Pancreas (tissue), 10 donors: Measurements from ENCODE around the gene ZNF423. TPM values are rescaled to one million over a fixed set of nuclear protein-coding genes. Genes with fewer than 3 reads are reported as not detected.
A peak's percentile ranks its signal among the peaks of the same experiment; 100 is the strongest.

ENCODE experiments used
- ATAC-seq, 4 donors: fragments of 200-7000 bp; cut with Tn5 transposase; one replicate each; pipeline versions ENCODE4 v1.8.0 to v1.9.1; 2020; ENCODE audit warnings: mild to moderate bottlenecking in 4 of 4, moderate library complexity in 4 of 4
- DNase-seq, 6 donors: peaks; one replicate each; pipeline ENCODE4 v3.0.0-alpha.2; 2020
- FAIRE-seq: peaks from 2 replicates; lab custom pipeline; 2012; peaks lifted over from hg19 to GRCh38; lab: Jason Lieb, UNC
- H3K27ac ChIP-seq, 4 donors: fragments of 200-600 bp; sonication (generic); 1 replicate in 3 of 4; 2 replicates in 1 of 4; pipeline versions ENCODE4 v1.5.0 to v1.8.0; 2020
- H3K27me3 ChIP-seq, 4 donors: fragments of 200-600 bp; one replicate each; pipeline ENCODE4 v1.8.0; 2021
- H3K36me3 ChIP-seq, 3 donors: fragments of 200-600 bp; sonication (generic) in 1 of 3; one replicate each; pipeline versions ENCODE4 v1.5.0 to v1.8.0; 2020 to 2021
- H3K4me1 ChIP-seq, 3 donors: fragments of 200-600 bp; one replicate each; pipeline ENCODE4 v1.8.0; 2021
- H3K4me3 ChIP-seq, 4 donors: fragments of 200-600 bp; sonication (generic) in 2 of 4; one replicate each; pipeline versions ENCODE4 v1.5.0 to v1.8.0; 2020 to 2021
- H3K9me3 ChIP-seq, 4 donors: fragments of 200-600 bp; one replicate each; pipeline ENCODE4 v1.8.0; 2021
- WGBS, 2 donors: extraction: QIAGEN DNeasy Blood & Tissue Kit; methylation state at CpG; one replicate each; pipeline ENCODE4 v1.1.7; 2013; 5-methylcytosine and 5-hydroxymethylcytosine counted together
- intact Hi-C, 3 donors: fragments of 100-400 bp; cut with DNase I; formaldehyde crosslinking; loops; one replicate each; pipeline versions ENCODE4 v1.11.1 to v1.14.2; 2022
- polyA plus RNA-seq, 2 donors: library from polyadenylated mRNA; stranded (reverse); fragments of 200-250 nt; gene quantifications; one replicate each; pipeline ENCODE4 v1.2.3, GENCODE V29; 2013
- total RNA-seq, 6 donors: library from RNA; stranded (reverse); fragmentation: NEBNext Ultra II Directional in 4 of 6; extraction: Animal tissue kit (Norgen Biotek cat#: 25700) in 4 of 6; gene quantifications; one replicate each; pipeline versions ENCODE4 v1.2.1 to v1.2.4, GENCODE V29; 2021 to 2023
- TF ChIP-seq, protein P1 (sequence below), 4 donors: fragments of 200-600 bp; sonication (generic) in 3 of 4; IDR thresholded peaks; one replicate each; pipeline versions ENCODE4 v1.5.0 to v1.8.0; 2021; ENCODE audit warnings: antibody characterized with exemption in 4 of 4
- donor health status: healthy with polysubstance abuse.
- donor health status: DM: no; HTN: no; CAD: no; lungs with moderate emphysema.
- donor health status: DM: no; HTN: no; CAD: no.
- donor health status: control.
- donor health status: control.
- donor health status: Bipolar disorder and iron deficiency.
- donor health status: DM: yes; HTN: yes; CAD: no.
- donor health status: DM: no; HTN: no; CAD: no.
- donor health status: DM: no; HTN: no; CAD: no.
- donor health status: DM: yes; HTN: yes; CAD: no.

ZNF423 gene
- total and polyA plus RNA-seq, 8 donors = 0.61 to 5.1 (median 3.0) TPM

DNA sequence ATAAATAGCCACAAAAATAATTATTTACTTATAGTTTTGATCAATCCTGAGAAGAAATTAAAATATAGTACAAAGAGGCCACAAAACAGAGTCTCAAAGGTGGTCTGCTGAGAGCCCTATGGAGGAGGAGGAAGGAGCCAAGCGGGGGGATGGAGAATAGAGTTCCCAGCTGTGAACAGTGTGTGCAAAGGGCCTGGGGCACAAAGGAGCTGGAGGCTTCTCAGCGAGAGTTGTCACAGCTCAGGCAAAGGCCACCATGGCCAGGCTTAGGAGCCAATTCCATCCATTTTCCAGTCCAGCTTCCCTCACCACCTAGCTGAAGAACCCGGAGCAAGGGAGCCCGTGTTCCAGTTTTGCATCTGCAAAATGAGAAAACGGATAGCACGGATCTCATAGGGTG, 5.4 kb upstream of the ZNF423 start:
- Histone ChIP-seq H3K27ac (no peak overlapping the region), H3K9me3 (no peaks in the 10 kb centered on the region), H3K4me3 (no peak overlapping the region), H3K27me3 (no peaks in the 10 kb centered on the region), H3K36me3 (no peaks in the 10 kb centered on the region), H3K4me1 (no peaks in the 10 kb centered on the region)
- 93 to 96% methylated on average over 6 of the region's 6 CpGs for WGBS, 2 donors
- TF ChIP-seq, protein P1, sequence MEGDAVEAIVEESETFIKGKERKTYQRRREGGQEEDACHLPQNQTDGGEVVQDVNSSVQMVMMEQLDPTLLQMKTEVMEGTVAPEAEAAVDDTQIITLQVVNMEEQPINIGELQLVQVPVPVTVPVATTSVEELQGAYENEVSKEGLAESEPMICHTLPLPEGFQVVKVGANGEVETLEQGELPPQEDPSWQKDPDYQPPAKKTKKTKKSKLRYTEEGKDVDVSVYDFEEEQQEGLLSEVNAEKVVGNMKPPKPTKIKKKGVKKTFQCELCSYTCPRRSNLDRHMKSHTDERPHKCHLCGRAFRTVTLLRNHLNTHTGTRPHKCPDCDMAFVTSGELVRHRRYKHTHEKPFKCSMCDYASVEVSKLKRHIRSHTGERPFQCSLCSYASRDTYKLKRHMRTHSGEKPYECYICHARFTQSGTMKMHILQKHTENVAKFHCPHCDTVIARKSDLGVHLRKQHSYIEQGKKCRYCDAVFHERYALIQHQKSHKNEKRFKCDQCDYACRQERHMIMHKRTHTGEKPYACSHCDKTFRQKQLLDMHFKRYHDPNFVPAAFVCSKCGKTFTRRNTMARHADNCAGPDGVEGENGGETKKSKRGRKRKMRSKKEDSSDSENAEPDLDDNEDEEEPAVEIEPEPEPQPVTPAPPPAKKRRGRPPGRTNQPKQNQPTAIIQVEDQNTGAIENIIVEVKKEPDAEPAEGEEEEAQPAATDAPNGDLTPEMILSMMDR (IDR thresholded peaks at IDR 0.05) = no peak
- DNase-seq = no peak
- intact Hi-C loops = no loop called here
- no peak for ATAC-seq
- FAIRE-seq = no peak

DNA sequence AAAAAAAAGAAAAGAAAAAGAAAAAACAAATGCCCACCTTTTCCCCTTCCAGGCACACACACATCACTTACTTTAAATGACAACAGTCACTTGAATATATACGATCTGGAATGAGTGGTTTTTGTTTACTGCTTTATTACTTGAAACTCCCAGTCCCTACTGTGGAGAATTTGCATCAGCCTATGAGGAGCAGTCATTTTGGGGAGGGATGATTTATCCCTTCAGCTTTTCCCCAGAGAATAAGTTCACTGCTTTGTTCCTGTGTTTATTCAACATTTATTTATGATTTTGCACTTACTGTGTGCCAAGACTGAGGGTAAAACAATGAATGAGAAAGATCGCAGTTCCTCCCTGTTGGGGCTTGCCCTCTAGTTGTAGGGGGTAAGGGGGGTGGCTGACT, 4.7 kb upstream of the ZNF423 start:
- Histone ChIP-seq H3K4me3 (no peak overlapping the region), H3K27me3 (no peaks in the 10 kb centered on the region), H3K4me1 (no peaks in the 10 kb centered on the region), H3K27ac (no peak overlapping the region), H3K9me3 (no peaks in the 10 kb centered on the region), H3K36me3 (no peaks in the 10 kb centered on the region)
- 59 to 69% methylated on average over 2 of the region's 2 CpGs for WGBS, 2 donors
- intact Hi-C loops = no loop called here
- ATAC-seq (no peak), DNase-seq (no peak), FAIRE-seq (no peak)
- TF ChIP-seq, protein P1 (IDR thresholded peaks at IDR 0.05) = no peak

DNA sequence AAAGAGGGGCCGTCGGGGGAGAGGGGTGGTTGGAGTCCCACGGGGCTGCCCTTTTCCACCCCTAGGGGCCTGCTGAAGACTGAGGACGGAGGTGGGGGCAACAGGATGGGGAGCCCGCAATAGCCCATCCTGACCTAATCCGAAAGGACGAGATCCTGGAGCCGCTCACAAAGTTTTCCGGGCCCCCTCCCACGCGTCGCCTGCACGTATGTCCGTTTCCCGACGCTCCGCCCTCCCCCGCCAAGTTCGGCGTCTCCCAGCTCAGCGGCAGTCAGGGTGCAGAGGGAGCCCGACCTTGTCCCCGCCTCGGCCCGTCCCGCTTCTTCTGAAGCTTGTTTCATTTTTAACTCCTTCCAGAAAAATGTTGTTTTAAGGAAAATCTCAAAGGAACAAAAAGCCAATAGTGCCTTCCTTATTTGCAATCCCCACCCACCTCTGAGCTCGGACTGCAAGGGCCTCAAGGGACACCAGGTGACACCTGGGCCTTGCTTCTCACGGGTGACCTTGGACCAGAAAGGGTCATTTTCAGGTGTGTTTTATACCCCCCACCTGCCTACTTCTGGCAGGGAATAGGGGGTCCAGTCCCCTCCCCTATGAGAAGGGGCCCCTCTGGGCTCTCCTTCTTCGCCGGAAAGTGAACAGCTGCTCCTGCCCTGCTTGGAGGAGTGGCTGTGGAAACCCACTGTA, 3.4 kb upstream of the ZNF423 start:
- H3K4me3 ChIP-seq = peak overlapping the region; percentile 21 to 76 (median 68)
- peak overlapping the region; percentile 83 to 92 (median 86) for H3K27ac ChIP-seq
- intact Hi-C loops = no loop called here
- DNase-seq (peak; percentile 73 to 87 (median 78)), FAIRE-seq (no peak), ATAC-seq (peak; percentile 33 to 43 (median 38))
- no peaks in the 10 kb centered on the region for H3K27me3 ChIP-seq
- H3K9me3 ChIP-seq = no peaks in the 10 kb centered on the region
- H3K4me1 ChIP-seq = no peaks in the 10 kb centered on the region
- WGBS, 2 donors = 5 to 6% methylated on average over 28 to 30 of the region's 30 CpGs
- TF ChIP-seq, protein P1 (IDR thresholded peaks at IDR 0.05) = no peak
- H3K36me3 ChIP-seq = no peaks in the 10 kb centered on the region

DNA sequence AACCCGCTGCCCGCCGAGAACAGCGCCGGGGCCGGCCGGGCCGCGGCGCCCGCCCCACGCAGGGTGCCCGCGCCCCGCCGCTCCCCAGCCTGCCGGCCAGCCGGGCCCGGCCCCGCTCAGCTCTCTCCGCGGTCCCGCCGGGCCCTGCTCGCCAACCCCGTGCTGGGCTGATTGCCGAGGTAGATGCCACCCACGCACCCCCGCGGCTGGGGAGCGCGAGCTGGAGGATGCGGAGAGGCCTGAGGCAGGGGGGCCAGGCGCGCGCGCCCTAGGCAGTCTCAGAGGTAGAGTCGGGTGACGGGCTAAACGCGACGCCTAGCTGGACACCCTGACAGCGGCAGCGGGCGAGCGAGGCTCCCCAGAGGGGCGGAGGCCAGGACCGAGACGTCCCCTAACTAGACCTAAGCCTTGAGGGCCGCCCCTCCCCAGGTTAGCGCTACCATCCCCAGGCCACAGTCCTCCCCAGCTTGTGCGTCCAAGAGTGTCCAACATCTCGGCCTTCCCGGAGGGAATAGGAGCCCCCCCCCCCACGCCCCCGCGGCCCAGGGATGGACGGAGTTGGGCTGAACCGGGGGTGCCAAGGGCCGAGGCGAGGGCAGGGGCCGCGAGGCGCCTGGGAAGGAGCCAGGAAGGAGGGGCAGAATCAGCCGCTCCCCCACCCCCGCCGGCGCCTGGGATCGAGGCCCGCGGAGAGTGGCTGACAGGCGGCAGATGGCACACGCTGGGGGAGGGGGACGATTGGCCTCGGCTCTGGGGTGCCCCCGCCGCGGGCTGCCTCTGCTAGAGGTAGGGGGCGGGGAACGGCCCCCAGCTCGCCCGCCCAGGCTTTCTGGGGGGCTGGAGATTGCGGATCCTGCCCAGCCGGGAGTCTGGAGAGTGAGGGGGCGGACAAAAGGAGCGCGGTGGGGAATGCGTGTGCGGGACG, 2.5 kb upstream of the ZNF423 start:
- H3K4me3 ChIP-seq = peak overlapping the region; percentile 21 to 76 (median 68)
- peak overlapping the region; percentile 83 to 92 (median 86) for H3K27ac ChIP-seq
- no peaks in the 10 kb centered on the region for H3K27me3 ChIP-seq
- FAIRE-seq (no peak), ATAC-seq (peak; percentile 19 to 31 (median 26)), DNase-seq (peak; percentile 58 to 89 (median 72))
- intact Hi-C loops = no loop called here
- no peaks in the 10 kb centered on the region for H3K36me3 ChIP-seq
- WGBS, 2 donors = 1% methylated on average over 69 to 90 of the region's 90 CpGs
- TF ChIP-seq, protein P1 (IDR thresholded peaks at IDR 0.05) = no peak
- no peaks in the 10 kb centered on the region for H3K9me3 ChIP-seq
- no peaks in the 10 kb centered on the region for H3K4me1 ChIP-seq
